CD1c-positive myeloid dendritic cell (primary cell): Measurements from ENCODE around the gene ACOT9.
"Not testable (repeated sequence)": the region's sequence is repeated elsewhere in the genome, so short reads cannot be mapped to it uniquely, and the experiment has no call there.

ENCODE experiments used
- DNase-seq: peaks from one replicate; pipeline ENCODE4 v3.0.0-alpha.2; 2016; ENCODE audit errors: extremely low spot score

Gene ACOT9, protein sequence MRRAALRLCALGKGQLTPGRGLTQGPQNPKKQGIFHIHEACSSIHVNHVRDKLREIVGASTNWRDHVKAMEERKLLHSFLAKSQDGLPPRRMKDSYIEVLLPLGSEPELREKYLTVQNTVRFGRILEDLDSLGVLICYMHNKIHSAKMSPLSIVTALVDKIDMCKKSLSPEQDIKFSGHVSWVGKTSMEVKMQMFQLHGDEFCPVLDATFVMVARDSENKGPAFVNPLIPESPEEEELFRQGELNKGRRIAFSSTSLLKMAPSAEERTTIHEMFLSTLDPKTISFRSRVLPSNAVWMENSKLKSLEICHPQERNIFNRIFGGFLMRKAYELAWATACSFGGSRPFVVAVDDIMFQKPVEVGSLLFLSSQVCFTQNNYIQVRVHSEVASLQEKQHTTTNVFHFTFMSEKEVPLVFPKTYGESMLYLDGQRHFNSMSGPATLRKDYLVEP

DNA sequence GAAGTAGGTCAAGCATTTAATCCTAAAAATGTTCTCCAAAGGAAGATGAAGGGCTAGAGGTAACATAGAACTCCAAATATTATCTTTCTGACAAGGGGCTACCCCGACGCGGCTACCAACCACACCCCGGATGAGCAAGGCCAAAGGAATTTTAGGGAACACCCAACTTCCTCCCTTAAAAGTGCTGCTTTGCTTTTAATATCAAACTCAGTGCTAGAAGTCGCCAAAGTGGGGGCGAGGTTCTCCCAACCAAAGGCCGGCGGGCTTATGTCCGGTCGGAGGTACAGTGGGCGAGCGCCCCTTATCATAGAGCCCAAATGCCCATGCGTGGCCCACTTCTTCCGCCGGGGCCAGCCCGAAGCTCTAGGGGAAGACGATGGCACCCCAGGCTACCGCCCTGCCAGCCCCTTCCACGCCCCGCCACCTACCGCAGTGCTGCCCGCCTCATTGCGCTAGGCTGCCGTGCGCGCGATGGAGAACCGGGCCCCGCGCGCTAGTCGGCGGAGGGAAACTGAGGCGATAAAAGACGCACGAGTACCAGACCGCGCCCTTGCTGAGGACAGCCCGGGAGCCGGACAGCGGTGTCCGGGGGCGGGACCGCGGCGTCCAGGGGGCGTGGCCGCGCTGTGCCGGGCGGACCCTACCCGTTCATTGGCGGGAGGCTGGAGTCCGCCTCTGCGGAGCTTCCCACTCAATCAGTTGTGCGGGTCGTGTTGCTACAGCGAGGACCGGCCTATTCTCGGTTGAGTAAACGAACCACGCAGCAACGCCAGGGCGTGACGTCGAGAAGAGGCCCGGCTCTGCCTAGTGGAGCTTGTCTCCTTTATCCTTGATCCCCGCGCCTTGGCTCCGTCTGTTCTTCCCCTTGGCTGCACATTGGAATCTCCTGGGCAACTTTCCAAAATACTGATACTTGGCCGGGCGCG, at the start of gene ACOT9:
Gene ACOT9 (minus strand): TSS at position 580 of the 926 bp plus-strand sequence. CDS start 132 bp downstream, at position 448.
- DNase-seq, result peak; percentile 88

DNA sequence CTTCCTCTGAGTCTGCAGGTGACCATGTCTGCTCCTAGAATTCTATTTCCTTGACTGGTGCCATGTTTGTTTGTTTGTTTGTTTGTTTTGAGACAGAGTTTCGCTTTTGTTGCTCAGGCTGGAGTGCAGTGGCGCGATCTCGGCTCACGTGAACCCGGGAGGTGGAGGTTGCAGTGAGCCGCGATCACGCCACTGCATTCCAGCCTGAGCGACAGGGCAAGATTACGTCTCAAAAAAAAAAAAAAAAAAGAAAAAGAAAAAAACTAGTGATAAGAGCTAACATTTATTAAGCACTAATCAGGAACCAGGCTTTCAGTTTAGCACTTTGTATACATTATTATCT, 47.0 kb upstream of the ACOT9 start:
- no peak for DNase-seq

DNA sequence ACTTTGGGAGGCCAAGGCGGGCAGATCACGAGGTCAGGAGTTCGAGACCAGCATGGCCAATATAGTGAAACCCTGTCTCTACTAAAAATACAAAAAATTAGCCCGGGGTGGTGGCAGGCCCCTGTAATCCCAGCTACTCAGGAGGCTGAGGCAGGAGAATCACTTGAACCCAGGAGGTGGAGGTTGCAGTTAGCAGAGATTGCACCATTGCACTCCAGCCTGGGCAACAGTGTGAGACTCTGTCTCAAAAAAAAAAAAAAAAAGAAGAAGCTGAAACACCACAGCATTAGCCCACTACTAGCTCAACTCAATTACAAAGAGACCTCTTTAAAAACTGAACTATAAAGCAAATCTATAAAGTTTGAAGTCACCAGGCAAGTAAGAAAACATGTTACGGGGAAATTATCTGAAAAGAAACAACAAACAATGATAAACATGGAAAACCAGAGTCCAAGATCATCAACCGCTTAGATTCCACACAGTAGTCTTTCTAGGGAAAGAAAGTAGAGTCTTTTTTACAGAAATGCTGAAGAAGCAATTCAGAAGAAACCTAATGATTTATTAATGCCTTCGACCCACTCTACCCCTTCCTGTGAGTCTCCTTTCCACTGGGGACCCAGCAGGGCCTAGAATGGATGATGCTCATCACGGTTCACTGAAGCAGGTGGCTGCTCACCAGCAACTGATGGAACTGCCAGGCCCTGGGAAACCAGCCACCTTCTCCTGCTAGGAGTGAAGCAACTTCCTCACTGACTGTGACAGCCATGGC, 46.5 kb upstream of the ACOT9 start:
- no peak for DNase-seq

DNA sequence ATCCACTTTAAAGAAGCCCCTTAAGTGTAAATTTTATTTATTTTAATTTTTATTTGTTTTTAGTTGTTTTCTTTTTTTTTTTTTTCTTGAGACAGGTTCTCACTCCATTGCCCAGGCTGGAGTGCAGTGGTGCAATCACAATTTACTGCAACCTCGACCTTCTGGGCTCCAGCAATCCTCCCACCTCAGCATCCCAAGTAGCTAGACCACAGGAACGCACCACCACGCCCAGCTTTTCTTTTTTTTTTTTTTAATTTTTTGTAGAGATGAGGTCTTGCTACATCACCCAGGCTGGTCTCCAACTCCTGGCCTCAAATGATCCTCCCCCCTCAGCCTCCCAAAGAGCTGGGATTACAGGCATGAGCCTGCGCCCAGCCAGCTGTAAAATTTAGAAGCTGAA, 45.9 kb upstream of the ACOT9 start:
- no peak for DNase-seq

DNA sequence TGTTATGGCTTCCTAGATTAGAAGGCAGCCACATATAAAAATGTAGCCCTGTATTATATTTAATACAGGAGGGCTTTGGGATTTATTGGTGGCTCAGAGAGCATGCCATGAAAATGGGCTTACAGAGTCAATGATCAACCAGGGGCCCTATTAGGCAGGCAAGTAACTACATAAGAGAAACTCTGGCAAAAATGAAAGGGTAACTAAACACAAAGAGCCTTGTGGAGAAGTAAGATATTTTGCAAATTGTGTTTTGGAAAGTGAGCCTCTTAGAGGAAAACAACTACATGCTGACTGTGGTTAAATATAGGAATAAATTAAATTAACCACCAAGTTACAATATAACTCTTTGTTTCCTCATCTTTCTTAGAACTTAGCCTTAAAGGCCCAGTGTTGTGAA, 45.4 kb upstream of the ACOT9 start:
- DNase-seq, result no peak

DNA sequence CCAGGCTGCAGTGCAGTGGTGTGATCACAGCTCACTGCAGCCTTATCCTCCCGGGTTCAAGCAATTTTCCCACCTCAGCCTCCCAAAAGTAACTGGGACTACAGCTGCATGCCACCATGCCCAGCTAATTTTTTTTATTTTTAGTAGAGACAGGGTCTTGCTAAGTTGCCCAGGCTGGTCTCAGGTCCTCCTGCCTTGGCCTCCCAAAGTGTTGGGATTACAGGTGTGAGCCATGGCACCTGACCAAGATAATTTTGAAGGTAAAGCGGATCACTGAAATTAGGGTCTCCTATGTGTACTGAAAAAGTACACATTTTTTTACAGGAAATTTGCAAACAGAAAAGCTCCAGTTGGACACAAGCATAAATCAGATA, 44.7 kb upstream of the ACOT9 start:
- no peak for DNase-seq

DNA sequence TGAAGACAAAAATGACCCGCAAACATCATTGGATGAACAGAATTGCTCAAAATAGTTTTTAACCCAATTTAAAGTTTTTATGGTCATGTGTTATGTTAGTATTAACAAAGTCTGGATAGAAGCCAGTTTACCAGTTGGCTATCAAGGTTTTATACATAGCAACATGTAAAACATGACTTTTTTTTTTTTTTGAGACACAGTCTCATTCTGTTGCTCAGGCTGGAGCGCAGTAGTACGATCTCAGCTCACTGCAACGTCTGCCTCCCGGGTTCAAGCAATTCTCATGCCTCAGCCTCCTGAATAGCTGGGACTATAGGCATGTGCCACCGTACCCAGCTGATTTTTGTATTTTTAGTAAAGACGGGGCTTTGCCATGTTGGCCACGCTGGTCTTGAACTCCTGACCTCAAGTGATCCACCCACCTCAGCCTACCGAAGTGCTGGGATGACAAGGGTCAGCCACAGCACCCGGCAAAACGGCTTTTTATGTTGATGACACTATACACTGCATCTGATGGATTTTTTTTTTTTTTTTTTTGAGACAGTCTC, 43.3 kb upstream of the ACOT9 start:
- DNase-seq, result no peak

DNA sequence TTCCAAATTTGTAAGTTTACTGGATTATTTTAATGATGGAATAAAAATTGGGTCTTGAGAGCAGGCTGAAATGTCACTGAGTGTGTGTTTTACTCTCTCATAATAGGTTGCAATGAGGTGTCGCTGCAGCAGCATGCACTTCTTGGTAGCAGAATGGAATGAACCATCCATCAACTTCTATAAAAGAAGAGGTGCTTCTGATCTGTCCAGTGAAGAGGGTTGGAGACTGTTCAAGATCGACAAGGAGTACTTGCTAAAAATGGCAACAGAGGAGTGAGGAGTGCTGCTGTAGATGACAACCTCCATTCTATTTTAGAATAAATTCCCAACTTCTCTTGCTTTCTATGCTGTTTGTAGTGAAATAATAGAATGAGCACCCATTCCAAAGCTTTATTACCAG, 42.5 kb upstream of the ACOT9 start:
- DNase-seq, result no peak

DNA sequence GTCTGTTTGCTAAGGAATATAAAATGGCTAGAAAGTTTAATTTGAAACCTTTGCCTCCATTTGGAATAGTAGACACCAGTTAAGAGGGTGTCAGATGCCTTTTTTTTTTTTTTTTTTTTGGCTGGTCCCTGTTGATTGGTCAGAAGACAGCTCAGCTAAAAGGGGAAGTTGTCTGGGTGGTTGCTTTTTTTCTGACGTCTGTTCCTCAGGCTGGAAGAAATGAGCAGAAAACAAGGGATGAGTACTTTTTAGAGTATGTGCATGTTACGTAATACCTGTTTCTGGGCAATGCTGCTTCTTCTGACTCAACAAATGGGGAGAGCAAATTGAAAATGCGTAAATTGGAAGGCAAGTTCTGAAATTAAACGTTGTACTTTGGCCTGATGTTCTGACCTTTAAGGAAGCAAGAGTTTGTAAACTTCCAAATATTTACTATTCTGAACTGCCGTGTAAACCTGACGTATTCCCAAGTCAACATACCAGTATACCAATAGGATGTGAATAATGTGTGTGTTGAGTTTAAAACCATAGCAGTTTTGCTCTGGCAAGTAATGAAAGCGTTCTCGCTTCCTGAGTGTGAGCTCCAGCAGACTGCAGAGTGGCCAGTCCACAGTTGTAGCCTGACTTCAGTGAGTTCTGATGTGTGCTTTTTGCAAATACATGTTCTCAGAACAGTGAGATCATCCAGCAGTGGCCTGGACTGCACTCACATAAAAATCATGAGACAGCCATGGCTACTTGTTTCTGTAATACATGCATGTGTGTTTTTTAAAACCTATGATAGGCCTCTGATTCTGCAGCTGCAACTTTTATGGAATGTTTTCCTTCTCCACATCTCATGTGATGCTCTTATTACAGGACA, 41.6 kb upstream of the ACOT9 start:
- DNase-seq, result peak; percentile 75

DNA sequence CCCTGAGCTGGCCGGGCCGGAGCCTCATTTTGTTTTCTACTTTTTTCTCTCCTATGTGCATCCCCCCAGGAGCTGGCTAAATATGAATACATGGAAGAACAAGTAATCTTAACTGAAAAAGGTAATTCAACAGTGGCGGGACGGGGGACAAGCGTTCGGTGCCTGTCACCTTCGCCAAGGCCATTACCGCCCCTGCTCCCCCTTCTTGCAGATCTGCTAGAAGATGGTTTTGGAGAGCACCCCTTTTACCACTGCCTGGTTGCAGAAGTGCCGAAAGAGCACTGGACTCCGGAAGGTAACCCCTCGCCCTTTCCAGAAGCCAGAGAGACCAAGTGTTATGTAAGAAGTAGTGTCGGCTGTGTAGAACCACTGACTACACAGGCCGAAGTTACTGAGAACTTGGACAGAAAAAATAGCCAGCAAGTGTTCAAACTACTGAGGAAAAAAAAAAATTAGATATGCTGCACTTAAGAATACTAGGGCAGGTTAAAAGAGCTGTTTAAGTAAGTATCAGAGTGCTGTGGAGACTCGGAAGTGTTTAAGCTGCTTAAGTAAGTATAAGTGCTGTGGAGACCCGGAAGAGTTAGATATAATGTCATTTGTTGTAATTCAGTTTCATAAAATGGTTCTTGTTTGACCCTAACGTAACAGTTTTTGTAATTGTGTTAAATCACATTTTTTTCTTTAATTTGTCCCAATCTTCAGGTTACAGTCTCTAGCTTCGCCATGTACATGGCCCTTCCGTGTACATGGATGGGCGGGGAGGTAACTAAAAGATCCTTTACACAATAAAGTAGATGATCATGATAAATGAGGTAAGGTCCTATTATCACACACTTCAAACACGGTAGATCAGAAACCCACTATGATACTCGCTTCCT, 40.8 kb upstream of the ACOT9 start:
- DNase-seq, result peak; percentile 21

DNA sequence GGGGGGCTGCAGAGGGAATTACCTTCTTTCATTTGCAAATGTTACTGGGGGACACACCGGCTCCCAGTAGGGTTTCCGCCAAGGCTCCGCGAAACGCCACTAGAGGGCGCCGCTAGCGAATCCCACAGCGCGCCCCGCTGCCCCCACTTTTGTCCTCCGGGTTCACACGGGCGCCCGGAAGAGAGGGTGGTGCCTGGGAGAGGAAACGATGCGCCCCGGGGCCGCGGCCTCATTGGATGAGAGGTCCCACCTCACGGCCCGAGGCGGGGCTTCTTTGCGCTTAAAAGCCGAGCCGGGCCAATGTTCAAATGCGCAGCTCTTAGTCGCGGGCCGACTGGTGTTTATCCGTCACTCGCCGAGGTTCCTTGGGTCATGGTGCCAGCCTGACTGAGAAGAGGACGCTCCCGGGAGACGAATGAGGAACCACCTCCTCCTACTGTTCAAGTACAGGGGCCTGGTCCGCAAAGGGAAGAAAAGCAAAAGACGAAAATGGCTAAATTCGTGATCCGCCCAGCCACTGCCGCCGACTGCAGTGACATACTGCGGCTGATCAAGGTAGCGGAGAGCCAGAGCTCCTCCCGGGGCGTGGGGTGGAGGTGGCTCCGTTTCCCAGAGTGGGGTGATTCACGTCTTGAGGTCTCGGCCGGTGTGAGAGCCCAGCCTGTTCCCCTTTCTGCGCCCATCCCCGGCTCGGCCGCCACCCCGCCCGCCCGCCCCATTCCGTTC, 40.0 kb upstream of the ACOT9 start, which contains the start of gene SAT1:
Gene SAT1 (plus strand): TSS at position 311 of the 726 bp plus-strand sequence. CDS start 179 bp downstream, at position 490.
- DNase-seq, result peak; percentile 97

DNA sequence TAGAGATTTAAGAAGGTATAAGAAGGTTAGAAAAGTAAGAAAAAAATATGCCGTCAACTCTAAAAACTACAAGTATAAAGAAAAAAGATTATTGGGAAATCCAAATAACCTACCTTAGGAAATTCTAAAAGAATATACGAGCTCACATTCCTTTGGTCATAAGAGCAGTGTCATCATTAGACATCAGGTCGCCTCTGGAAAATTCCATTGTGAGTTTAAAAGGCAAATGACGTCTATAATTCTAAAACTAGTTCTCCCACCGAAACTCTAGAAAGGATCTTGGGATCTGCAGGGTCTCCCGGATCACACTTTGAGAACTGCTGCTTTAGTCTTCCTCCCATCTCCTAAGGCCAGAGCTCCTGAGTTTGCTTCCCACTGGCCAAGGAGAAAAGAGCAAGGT, 39.4 kb upstream of the ACOT9 start:
- DNase-seq, result no peak

DNA sequence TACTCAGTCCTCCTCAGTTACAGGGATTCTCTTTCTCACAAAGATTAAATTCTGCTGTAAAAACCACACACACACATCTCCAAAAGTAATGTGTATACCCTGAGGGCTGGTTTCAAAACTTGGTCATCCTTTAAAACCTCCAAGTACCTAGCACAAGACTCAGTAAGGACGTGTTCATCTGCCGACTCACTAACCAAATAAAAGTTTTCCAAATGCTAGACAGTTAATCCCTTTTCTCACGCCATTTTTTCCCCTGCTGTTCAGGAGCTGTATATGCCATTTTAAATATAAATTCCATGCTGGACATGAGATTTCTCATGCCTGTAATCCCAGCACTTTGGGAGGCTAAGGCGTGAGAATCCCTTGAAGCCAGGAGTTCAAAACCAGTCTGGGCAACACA, 35.9 kb upstream of the ACOT9 start:
- DNase-seq, result no peak

DNA sequence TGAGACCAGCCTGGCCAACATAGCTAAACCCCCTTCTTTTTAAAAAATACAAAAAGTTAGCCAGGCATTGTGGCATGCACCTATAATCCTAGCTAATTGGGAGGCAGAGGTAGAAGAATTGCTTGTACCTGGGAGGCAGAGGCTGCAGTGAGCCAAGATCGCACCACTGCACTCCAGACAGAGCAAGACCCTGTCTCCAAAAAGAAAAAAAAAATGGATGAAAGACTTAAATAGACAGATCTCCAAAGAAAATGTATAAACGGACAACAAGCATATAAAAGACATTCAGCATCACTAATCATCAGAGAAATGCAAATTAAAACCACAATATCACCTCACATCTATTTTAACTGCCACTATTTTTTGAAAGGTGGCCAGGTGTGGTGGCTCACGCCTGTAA, 33.3 kb upstream of the ACOT9 start:
- no peak for DNase-seq

DNA sequence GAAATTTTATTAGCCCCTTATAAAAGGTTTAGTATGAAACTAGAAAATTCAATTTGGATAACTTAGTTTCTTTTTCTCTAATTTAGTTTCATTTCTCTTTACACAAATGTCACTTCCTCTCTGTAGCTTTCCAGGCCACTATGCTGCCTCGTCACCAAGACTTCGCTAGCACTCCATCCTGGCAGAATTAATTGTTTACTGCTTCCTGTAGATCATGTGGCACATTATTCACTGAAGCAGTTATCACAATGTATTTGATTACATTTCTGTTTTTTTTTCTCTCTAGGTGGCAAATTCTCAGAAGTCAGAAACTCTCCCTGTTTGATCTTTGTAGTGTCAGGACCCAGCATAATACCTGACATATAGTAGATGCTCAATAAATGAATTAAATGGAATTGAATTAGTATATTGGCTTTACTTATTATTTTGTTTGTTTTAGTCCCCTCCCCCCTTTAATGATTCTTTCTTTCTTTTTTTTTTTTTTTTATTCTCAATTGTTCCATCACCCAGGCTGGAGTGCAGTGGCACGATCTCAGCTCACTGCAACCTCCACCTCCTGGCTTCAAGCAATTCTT, 30.6 kb upstream of the ACOT9 start:
- DNase-seq, result peak; percentile 80

DNA sequence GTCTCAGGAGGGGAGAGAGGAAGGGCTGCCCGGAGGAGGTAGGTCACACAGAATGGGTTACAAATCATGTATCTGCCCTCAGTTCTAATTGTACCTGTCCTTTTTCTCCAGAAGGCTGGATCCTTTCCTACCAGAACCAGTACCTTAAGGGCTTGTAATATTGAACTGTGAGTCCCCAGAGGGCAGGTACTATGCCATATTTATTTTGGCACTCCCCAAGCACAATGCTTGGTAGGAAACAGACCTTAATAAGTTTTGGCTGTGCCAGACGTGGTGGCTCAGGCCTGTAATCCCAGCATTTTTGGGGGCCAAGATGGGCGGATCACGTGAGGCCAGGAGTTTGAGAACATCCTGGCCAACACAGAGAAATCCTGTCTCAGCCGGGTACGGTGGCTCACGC, 28.0 kb upstream of the ACOT9 start:
- not testable (repeated sequence) for DNase-seq

DNA sequence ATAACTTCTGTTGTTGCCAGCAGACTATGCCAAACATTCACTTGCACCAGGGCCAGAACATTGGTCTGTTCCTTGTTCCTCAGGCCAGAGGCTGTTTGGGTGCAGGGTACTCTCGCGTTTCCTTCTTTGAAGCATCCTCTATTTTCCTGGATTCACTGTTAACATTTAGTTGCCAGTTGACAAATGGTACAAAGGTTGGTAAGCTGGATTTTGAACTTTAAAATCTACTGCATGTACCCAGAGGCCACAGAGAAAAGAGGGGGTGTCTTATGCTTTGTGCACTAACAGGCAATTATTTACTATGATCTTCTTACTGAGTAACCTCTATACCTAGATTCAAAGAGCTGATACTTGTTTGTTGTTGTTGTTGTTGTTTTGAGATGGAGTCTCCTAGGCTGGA, 27.1 kb upstream of the ACOT9 start:
- DNase-seq, result no peak

DNA sequence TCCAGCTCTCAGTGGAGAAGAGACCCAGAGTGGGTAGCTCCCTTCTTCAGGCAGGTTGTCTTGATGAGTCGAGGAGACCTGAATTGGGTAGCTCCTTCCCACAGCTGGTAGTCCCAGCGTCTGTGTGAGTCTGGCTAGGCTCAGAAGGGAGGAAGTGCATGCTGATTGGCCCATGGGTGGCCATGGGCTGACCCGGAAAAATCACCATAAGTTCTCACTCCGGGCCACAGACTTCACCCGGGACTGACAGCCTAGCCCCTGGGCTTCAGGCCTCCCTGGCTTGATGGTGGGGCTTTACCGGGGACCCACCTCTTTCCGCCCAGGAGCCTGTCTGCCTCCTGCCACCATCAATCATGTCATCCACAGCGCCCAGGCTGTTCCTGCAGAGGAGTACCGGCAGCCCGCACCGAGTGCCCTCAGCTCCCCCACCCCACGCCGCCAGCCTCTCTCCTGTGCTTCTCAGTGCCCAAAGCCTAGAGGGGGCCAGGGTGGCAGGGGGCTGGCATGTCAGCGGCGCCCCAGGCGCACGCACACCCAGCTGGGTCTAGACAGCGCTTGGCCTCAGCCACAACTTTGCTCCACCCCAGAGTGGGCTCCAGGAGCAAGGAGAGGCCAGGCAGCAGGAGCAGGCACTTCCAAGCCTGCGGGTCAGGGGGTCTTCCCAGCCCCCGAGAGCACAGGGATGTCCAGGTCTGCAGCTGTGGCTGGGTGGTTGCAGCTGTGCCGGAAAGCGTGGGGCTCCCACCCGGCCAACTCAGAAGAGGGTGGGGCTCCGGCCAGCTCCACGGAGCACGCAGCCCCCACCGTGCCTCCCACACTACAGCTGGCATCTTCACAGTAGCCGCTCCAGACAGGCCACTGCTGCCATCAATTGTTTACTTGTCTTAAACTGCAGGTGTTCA, 23.8 kb upstream of the ACOT9 start:
- DNase-seq, result no peak
